ENCODE data around the gene NTF3. TPM values are rescaled to one million over a fixed set of nuclear protein-coding genes. Genes with fewer than 3 reads are reported as not detected.

The NTF3 gene
- total and polyA plus RNA-seq, 2 of the 8 experiments (the other 6 are each of a cell fraction or from before 2014, with no cell fraction given), result 1.4 to 2.3 TPM

DNA sequence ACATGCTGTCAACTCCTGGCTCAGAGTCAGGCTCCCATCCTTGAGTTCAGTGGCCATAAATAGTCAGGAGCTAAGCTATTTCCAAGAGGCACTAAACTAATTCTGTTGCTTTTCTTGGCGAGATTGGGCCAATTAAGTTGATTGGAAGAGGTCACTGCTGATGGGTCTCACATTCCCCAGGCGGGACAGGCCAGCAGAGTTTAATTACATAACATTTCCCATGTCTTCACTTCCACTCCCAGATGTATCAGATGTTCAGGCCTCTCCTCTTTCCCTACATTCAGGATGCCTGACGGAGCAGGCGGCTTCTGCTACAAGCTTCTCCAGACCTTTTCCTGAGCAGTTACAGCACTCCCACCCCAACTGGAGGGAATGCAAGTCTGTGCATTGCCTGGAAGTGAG lies 5.3 kb downstream of the NTF3 start:
- Histone ChIP-seq H3K4ac (replicated peaks; ENCODE audit: insufficient read length, low read depth, low read length) (no peak overlapping the region), H2BK12ac (ENCODE audit: low read depth, low read length) (no peak overlapping the region), H3K27ac (ENCODE audit: low read depth, low read length) (no peak overlapping the region), H3K9ac (replicated peaks in 1 of 4; ENCODE audit: extremely low read depth in 1 of 4, low read depth in 3 of 4, low read length in 3 of 4) (no peak overlapping the region), H3K9me3 (ENCODE audit: insufficient read depth in 2 of 2, low read depth in 1 of 2, low read length in 1 of 2) (no peaks in the 10 kb centered on the region; a peak in 1 of 4 replicates), H3K56ac (replicated peaks; ENCODE audit: insufficient read length, low read depth, low read length) (no peak overlapping the region), H4K20me1 (replicated peaks in 1 of 2; ENCODE audit: control insufficient read depth in 1 of 2, insufficient read depth in 2 of 2, low read length in 2 of 2) (peaks cover 6 to 10% of the 10 kb centered on the region in 2 experiments), H3K4me3 (ENCODE audit: extremely low read depth in 1 of 4, insufficient read depth in 2 of 4, low read depth in 3 of 4, low read length in 4 of 4) (no peak overlapping the region), H3K18ac (ENCODE audit: extremely low read depth, low read length) (no peak overlapping the region), H2BK120ac (replicated peaks; ENCODE audit: low read depth, low read length) (no peak overlapping the region), H3K27me3 (replicated peaks in 1 of 4; ENCODE audit: control insufficient read depth in 3 of 4, extremely low read depth in 1 of 4, insufficient read depth in 3 of 4, low read length in 3 of 4) (peaks cover 30 to 43% (median 40%) of the 10 kb centered on the region in 4 experiments), H2BK5ac (ENCODE audit: low read depth, low read length) (no peak overlapping the region), H3K79me2 (ENCODE audit: control insufficient read depth in 1 of 2, insufficient read depth in 2 of 2, low read length in 2 of 2) (no peaks in the 10 kb centered on the region), H2AFZ (ENCODE audit: low read length) (no peak overlapping the region), H3K4me1 (replicated peaks in 1 of 4; ENCODE audit: control insufficient read depth in 3 of 4, insufficient read depth in 4 of 4, low read length in 3 of 4) (peaks cover 6 to 22% (median 12%) of the 10 kb centered on the region in 4 experiments), H3K36me3 (ENCODE audit: control insufficient read depth in 2 of 4, insufficient read depth in 4 of 4, low read length in 3 of 4) (no peaks in the 10 kb centered on the region), H3K14ac (ENCODE audit: insufficient read length) (no peak overlapping the region), H2BK20ac (ENCODE audit: low read length) (no peak overlapping the region), H3K23me2 (ENCODE audit: low read depth, low read length) (peaks cover 19% of the 10 kb centered on the region; the same call in 1 of the 2 replicates), H4K91ac (replicated peaks; ENCODE audit: insufficient read length, low read length) (no peak overlapping the region), H3K79me1 (ENCODE audit: low read depth, low read length) (0 out of 2 replicates have a peak, but pooled peaks cover 2% of the 10 kb centered on the region), H3K23ac (ENCODE audit: insufficient read length) (no peak overlapping the region), H2BK15ac (ENCODE audit: low read length) (no peak overlapping the region), H4K5ac (ENCODE audit: insufficient read length, low read depth, low read length) (no peak overlapping the region), H3K4me2 (ENCODE audit: insufficient read depth in 1 of 2, low read depth in 2 of 2, low read length in 2 of 2) (no peak overlapping the region), H4K8ac (ENCODE audit: extremely low read depth, insufficient read depth, low read length) (no peak overlapping the region), H2AK5ac (ENCODE audit: low read depth, low read length) (no peak overlapping the region)
- FAIRE-seq, result no peak
- no peak for DNase-seq (ENCODE audit: low read depth in 1 of 2, low spot score in 2 of 2)
- TF ChIP-seq CHD2 (IDR thresholded peaks at IDR 0.05; ENCODE audit: low read length) (no peak), TCF12 (IDR thresholded peaks at IDR 0.05; ENCODE audit: low read depth, low read length) (no peak), KDM1A (IDR thresholded peaks at IDR 0.05; ENCODE audit: borderline replicate concordance, low read length) (no peak), CTBP2 (IDR thresholded peaks at IDR 0.05; ENCODE audit: borderline replicate concordance, insufficient read depth, insufficient read length, low read length) (no peak), POLR2AphosphoS5 (IDR thresholded peaks at IDR 0.05; ENCODE audit: low read depth, low read length) (no peak), CHD1 (IDR thresholded peaks at IDR 0.05; ENCODE audit: low read depth, low read length) (no peak), SP2 (IDR thresholded peaks at IDR 0.05; ENCODE audit: low read length) (no peak), BACH1 (IDR thresholded peaks at IDR 0.05; ENCODE audit: low read length) (no peak), SRF (IDR thresholded peaks at IDR 0.05; ENCODE audit: low read depth, low read length) (no peak), POLR2A (IDR thresholded peaks at IDR 0.05; ENCODE audit: control extremely low read depth in 1 of 2, low read depth in 2 of 2, low read length in 2 of 2) (no peak), SUZ12 (IDR thresholded peaks at IDR 0.05; ENCODE audit: low read length) (no peak)
- TF ChIP-seq, protein P1, sequence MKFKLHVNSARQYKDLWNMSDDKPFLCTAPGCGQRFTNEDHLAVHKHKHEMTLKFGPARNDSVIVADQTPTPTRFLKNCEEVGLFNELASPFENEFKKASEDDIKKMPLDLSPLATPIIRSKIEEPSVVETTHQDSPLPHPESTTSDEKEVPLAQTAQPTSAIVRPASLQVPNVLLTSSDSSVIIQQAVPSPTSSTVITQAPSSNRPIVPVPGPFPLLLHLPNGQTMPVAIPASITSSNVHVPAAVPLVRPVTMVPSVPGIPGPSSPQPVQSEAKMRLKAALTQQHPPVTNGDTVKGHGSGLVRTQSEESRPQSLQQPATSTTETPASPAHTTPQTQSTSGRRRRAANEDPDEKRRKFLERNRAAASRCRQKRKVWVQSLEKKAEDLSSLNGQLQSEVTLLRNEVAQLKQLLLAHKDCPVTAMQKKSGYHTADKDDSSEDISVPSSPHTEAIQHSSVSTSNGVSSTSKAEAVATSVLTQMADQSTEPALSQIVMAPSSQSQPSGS (IDR thresholded peaks at IDR 0.05; ENCODE audit: low read length), result no peak
- ChIA-PET POLR2A (ENCODE audit: partially characterized antibody) (interaction anchor here (0.5 kb wide), 1 partner anchor 215 kb away, joined by 3 read pairs; no protein-coding TSS in a partner anchor), CTCF (ENCODE audit: partially characterized antibody) (interaction anchor here (0.6 to 8.4 kb wide), 6 partner anchors 6 to 266 kb away, joined by 3 to 108 read pairs (median 3); partner anchors contain the start of gene NTF3)
- WGBS, 2 experiments (ENCODE audit: extremely low coverage in 1 of 2, insufficient coverage in 1 of 2, insufficient read length in 1 of 2, insufficient replicate concordance in 2 of 2, low coverage in 1 of 2, low lambda C conversion rate in 2 of 2, missing lambda C conversion rate in 1 of 2), result 84% methylated on average over 3 of the region's 4 CpGs; no CpG with 5 or more reads in 1 of the 2 experiments
